Measurements from ENCODE around the gene TIGD7.

TIGD7 gene, protein sequence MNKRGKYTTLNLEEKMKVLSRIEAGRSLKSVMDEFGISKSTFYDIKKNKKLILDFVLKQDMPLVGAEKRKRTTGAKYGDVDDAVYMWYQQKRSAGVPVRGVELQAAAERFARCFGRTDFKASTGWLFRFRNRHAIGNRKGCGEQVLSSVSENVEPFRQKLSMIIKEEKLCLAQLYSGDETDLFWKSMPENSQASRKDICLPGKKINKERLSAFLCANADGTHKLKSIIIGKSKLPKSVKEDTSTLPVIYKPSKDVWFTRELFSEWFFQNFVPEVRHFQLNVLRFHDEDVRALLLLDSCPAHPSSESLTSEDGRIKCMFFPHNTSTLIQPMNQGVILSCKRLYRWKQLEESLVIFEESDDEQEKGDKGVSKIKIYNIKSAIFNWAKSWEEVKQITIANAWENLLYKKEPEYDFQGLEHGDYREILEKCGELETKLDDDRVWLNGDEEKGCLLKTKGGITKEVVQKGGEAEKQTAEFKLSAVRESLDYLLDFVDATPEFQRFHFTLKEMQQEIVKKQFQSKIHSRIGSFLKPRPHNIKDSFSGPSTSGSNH

DNA sequence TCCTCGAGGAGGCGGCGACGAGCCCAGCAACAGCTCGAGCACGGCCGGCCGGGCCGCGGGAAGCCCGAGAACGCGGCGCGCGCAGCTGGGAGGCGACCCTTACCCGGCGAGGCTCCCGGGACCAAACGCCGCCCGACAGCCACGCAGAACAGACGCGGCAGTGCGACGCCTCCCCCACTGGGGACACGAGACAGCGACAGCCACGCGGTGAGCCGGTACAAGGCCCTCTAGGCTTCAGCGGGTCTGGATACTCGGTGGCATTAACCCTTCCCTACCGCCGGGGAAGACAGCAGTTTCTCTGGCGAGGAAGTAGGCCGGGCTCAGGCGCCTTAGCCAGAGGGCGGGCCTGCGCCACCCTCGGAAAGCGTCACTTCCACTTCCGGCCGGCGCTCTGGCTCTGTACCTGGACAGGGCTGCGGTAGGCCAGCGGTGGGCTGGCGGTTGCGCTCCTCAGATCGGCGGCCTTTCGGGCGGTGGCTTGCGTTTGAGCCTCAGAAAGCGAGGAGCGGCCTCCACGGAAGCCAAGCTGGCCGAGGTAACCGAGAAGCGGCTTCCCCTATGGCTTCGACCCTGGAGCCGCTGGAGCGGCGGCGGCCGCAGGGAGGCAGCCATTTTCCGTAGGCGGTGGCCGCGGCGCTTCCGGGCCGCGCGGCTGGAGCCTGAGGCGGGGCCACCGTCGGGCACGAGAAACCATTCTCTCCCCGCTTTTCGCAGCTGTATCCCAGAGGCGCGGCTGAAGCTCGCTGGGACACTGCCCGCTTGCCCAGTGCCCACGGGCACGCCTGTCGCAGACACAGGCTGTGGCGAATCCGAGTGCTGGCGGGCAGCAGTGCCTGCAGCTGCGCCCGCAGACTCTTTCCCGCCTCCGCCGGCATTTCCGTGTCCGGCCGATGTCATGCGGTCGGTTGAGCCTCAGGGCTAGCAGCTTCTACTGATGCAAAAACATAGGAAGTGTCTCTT is at the start of gene TIGD7, which contains the start of gene ZNF75A:
Gene TIGD7, minus strand, starts transcription at position 322 of the 960 bp plus-strand sequence. CDS start 4,816 bp downstream, outside the sequence.
Gene ZNF75A, plus strand, starts transcription at position 389 of the 960 bp plus-strand sequence. CDS start 2,932 bp downstream, outside the sequence.
- TF ChIP-seq, protein P1, sequence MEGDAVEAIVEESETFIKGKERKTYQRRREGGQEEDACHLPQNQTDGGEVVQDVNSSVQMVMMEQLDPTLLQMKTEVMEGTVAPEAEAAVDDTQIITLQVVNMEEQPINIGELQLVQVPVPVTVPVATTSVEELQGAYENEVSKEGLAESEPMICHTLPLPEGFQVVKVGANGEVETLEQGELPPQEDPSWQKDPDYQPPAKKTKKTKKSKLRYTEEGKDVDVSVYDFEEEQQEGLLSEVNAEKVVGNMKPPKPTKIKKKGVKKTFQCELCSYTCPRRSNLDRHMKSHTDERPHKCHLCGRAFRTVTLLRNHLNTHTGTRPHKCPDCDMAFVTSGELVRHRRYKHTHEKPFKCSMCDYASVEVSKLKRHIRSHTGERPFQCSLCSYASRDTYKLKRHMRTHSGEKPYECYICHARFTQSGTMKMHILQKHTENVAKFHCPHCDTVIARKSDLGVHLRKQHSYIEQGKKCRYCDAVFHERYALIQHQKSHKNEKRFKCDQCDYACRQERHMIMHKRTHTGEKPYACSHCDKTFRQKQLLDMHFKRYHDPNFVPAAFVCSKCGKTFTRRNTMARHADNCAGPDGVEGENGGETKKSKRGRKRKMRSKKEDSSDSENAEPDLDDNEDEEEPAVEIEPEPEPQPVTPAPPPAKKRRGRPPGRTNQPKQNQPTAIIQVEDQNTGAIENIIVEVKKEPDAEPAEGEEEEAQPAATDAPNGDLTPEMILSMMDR (IDR thresholded peaks at IDR 0.05; ENCODE audit: insufficient read depth, missing control alignments) = no peak
- peak; percentile 66 for DNase-seq (ENCODE audit: insufficient read length, low spot score)
- FAIRE-seq = no peak

DNA sequence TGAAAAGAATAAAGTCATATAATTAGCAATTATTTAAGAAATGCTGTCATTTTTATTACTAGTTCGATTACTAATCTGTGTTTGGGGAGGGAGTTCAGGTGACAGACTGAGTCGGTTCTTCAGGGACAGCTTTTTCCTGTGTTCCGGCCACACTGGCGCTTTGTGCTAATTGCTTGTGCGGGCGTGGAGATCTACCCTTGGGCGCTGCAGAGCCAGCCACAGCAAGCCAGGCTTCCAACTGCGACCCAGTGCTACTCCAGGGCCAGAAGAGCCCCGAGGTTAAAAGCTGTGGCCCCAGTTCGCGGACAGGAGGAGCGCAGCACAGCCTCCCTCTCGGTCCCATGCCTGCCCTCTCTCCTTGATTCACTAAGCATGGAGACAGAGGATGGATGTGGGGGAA is 43.9 kb upstream of the TIGD7 start:
- TF ChIP-seq, protein P1 (IDR thresholded peaks at IDR 0.05; ENCODE audit: insufficient read depth, missing control alignments) = no peak

DNA sequence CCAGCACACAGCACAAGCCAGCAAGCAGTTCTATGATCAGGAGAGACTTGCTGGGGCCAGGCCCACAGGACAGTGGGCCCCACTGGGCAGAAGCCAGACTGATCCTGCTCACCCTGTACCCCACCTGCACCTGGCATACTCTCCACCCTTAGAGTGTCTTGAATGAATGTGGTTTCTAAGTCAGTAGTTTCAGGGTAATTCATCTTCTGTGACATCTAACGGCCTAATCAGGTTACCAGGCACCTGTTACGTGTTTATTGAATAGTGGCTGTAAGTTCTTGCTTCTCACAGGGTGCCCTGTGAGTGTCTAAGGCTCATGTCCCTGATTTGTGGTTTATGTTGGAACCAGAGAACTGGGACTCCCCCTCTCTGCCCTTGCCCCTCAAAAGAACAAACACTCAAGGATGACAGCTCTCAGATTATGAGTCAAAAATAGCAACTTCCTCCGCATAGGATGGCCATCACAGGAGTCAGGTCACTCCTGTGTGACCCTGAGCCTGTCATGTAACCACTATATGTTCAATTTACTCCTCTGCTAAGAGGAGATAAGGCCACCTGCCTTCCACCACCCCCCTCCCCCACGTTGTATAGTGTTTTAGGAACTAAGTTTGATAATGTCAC is 43.4 kb upstream of the TIGD7 start:
- no peak for FAIRE-seq

More for the DNA sequence above, 43.9 kb upstream of the TIGD7 start:
- FAIRE-seq (no peak), DNase-seq (ENCODE audit: insufficient read length, low spot score) (no peak)

DNA sequence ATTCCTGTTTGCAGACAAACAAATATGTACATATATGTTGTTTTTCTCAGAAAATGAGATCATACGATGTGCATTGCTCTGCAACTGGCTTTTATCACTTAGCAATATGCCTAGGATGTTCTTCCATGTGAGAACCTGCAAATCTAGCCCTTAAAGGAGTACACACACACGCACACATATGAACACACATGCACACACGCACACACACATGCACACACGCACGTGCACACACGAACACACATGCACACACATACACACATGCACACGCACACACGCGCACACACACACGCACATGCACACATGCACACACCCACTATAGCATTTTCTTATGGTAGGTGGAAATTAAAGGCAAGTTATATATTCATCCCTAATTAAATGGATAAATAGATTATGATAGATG is 42.4 kb upstream of the TIGD7 start:
- TF ChIP-seq, protein P1 (IDR thresholded peaks at IDR 0.05; ENCODE audit: insufficient read depth, missing control alignments) = no peak
- DNase-seq (ENCODE audit: insufficient read length, low spot score) (no peak), FAIRE-seq (no peak)

More for the DNA sequence above, 43.4 kb upstream of the TIGD7 start:
- TF ChIP-seq, protein P1 (IDR thresholded peaks at IDR 0.05; ENCODE audit: insufficient read depth, missing control alignments) = no peak
- DNase-seq (ENCODE audit: insufficient read length, low spot score) = no peak

DNA sequence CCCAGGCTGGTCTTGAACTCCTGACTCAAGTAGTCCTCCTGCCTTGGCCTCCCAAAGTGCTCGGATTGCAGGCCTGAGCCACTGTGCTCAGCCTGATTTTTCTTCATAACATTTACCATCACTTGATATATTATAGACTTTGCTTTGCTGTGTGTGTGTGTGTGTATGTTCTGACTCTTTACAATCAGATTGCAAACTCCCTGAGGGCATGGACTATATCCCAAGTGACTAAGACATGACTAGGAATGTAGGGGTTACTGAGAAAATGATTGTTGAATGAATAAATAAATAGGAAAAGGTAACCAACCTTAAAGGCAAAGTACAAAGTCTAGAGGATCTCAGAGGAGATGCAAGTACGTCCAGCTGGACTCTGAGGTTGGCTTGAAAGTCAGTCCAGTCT is 40.8 kb upstream of the TIGD7 start:
- DNase-seq (ENCODE audit: insufficient read length, low spot score) (no peak), FAIRE-seq (no peak)
- TF ChIP-seq, protein P1 (IDR thresholded peaks at IDR 0.05; ENCODE audit: insufficient read depth, missing control alignments) = no peak

DNA sequence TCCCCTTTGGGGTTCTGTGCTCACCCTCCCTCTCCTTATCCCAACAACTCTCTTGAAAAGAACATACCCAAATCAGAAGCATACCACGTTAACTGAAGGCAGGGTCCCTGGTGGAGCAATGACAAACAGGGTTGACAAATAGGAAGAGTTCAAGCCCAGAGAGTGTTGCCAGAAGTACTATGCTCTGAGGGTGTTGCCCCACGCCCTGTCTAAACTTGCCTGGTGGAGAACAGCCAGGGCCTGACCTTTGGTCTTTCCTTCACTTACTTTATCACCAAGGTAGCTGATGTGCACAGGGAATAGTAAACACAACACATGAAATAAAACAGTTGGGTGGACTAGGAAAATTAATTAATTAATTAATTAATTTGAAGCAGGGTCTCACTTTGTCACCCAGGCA is 23.4 kb upstream of the TIGD7 start:
- TF ChIP-seq, protein P1 (IDR thresholded peaks at IDR 0.05; ENCODE audit: insufficient read depth, missing control alignments) = no peak
- DNase-seq (ENCODE audit: insufficient read length, low spot score) (no peak), FAIRE-seq (no peak)
